GM10847 (cell line): Measurements from ENCODE around the gene SLC26A3.

ENCODE experiments used
- POLR2A ChIP-seq: IDR thresholded peaks from 2 replicates; pipeline ENCODE4 v1.6.1; 2011; ENCODE audit not compliant: insufficient read length; ENCODE audit errors: extremely low read depth

The SLC26A3 gene

GRCh38 chr7:107803009-107803610 is at the start of gene SLC26A3:
TSS of gene SLC26A3 (minus strand) at chr7:107803223. CDS start at chr7:107794509, 8,714 bp downstream.
- no peak for TF ChIP-seq POLR2A

- TF ChIP-seq POLR2A: no peak
Measured at GRCh38 chr7:107850643-107851042, 47.6 kb upstream of the SLC26A3 start.

- TF ChIP-seq POLR2A: no peak
Measured at GRCh38 chr7:107850216-107850615, 47.2 kb upstream of the SLC26A3 start.

- no peak for TF ChIP-seq POLR2A
Measured at GRCh38 chr7:107847168-107847835, 44.3 kb upstream of the SLC26A3 start.

- no peak for TF ChIP-seq POLR2A
Measured at GRCh38 chr7:107846324-107846723, 43.3 kb upstream of the SLC26A3 start.

- TF ChIP-seq POLR2A: no peak
Measured at GRCh38 chr7:107843184-107843583, 40.2 kb upstream of the SLC26A3 start.

GRCh38 chr7:107842213-107842612 is 39.2 kb upstream of the SLC26A3 start:
- no peak for TF ChIP-seq POLR2A

- TF ChIP-seq POLR2A: no peak
Measured at GRCh38 chr7:107838816-107839565, 36.0 kb upstream of the SLC26A3 start.

- TF ChIP-seq POLR2A: no peak
Measured at GRCh38 chr7:107838024-107838601, 35.1 kb upstream of the SLC26A3 start.

- no peak for TF ChIP-seq POLR2A
Measured at GRCh38 chr7:107837145-107837512, 34.1 kb upstream of the SLC26A3 start.

- no peak for TF ChIP-seq POLR2A
Measured at GRCh38 chr7:107836237-107837144, 33.5 kb upstream of the SLC26A3 start.

GRCh38 chr7:107834401-107834800 is 31.4 kb upstream of the SLC26A3 start:
- TF ChIP-seq POLR2A: no peak

- TF ChIP-seq POLR2A: no peak
Measured at GRCh38 chr7:107833684-107834106, 30.7 kb upstream of the SLC26A3 start.

- no peak for TF ChIP-seq POLR2A
Measured at GRCh38 chr7:107830420-107830819, 27.4 kb upstream of the SLC26A3 start.

GRCh38 chr7:107828540-107828939 is 25.5 kb upstream of the SLC26A3 start:
- TF ChIP-seq POLR2A: no peak
